Measurements from ENCODE around the gene ADAMTSL1.

ADAMTSL1 gene

DNA sequence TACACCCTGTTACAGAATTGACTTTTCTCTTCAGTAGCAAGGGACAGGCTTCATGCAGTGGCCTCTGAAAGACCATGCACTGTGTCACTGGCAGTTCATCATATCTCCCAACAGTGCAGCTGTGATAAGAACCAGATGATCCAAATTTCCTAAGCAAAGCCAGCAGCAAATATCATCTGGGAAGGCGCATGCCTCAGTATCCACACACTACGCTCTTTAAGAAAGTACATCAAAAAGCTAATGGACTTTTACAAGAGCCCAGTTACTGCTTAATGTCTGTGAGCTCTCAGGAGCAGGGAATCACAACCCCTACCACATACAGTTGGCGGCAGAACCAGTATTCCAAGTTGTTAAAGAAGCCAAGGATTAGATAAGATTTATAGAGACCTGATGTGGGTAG, 25.1 kb downstream of the ADAMTSL1 start:
- DNase-seq (ENCODE audit: low read depth in 2 of 2), result no peak

DNA sequence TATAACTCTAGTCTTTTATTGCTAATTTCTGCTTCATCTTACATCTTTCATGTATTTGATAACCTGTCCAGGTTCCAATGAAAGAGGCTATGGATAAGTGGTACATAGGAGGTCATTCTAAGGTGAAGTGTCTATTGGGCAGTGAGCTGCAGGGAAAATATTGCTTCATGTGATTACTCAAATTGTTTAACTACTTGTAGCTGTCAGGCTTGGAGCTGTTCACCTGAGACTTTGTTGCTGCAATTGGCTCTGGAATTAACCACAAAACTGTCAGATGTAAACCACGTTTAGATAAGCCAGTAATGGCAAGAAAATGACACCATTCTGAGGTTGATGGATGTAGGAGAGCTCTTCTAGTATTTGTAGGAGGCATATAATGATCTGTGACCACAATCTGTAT, 26.0 kb downstream of the ADAMTSL1 start:
- DNase-seq (ENCODE audit: low read depth in 2 of 2), result no peak

DNA sequence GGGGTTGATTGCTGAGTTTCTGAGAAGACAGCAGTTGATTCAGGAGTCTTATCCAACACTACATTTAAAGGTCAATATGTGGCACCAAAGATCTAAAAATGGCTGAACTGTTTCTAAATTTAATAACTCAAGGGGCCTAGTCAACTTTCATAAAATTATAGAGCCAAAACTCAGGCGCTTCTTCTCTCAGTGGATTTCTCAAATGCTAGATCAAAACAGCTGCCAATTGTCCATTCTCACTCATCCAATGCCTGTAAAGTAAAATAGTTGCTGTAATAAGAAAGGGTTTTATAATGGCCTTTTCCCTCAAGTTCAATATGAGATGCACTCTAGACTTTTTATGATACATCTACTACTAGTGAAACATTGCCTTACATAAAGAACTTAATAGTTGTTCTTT, 26.5 kb downstream of the ADAMTSL1 start:
- DNase-seq (ENCODE audit: low read depth in 2 of 2), result no peak

DNA sequence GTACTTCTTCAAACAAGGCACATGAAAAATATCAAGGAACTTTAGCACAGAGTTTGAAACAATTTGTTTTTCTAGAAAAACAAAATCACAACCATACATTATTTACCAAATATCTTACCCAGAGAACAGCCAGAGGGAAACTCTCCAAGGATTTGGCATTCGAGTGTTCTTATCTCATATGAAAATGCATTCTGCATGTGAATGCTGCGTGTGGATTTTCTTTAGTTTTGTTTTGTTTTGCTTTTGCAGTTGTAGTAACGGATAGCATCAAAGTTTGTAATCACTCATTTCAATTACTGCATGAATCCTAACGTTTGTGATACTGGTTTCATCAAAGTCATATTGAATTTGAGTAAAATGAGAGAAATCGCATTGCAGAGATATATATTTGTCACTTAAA, 28.0 kb downstream of the ADAMTSL1 start:
- DNase-seq (ENCODE audit: low read depth in 2 of 2), result no peak

DNA sequence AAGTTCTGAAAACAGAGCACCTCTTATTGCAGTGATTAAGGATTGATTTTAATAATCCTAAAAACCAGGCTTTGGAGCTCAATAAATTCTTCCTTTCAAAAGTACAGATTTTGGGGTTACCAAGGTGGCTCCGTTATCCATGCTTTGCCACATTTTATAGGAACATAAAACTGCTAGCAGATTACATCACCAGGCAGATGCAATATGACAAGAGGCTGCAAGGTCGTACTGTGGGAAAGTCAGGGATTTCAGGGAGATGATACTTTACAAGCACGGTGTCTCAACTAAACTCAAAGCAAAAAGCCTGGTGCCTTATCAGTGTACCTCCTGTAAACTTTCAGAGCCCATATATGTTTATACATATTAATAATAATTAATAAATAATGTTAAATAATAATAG, 28.6 kb downstream of the ADAMTSL1 start:
- no peak for DNase-seq (ENCODE audit: low read depth in 2 of 2)

DNA sequence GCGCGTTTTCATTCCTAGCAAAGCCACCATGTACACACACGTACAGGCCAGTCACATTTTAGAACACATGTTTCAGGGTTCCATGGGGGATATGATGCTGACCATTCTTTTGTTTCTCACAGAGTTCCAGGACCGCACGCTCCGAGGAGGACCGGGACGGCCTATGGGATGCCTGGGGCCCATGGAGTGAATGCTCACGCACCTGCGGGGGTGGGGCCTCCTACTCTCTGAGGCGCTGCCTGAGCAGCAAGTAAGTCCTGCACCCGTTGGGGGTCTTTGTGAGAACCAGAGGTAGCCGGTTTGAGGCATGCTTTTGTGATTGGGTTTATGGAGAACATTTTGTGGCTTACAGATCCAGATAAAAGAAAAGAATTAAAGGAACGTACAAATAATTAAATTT, 30.8 kb downstream of the ADAMTSL1 start:
- DNase-seq (ENCODE audit: low read depth in 2 of 2), result no peak

DNA sequence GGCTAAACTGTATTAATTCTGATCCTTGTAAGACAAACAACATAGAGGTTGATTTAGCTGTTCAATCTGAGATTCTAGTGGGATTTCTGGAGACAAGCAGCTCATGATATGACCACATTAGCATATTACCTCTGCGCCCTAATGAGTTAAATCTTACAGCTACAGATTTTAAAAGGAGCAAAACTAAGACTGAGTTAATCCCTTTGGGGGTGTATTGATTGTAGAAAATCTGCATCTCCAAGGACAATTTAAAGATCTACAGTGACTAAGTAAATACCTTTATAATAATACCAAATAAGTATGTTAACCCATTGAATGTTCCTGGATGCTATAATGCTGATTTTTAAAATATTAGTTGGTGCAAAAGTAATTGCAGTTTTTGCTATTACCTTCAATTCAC, 33.2 kb downstream of the ADAMTSL1 start:
- no peak for DNase-seq (ENCODE audit: low read depth in 2 of 2)

DNA sequence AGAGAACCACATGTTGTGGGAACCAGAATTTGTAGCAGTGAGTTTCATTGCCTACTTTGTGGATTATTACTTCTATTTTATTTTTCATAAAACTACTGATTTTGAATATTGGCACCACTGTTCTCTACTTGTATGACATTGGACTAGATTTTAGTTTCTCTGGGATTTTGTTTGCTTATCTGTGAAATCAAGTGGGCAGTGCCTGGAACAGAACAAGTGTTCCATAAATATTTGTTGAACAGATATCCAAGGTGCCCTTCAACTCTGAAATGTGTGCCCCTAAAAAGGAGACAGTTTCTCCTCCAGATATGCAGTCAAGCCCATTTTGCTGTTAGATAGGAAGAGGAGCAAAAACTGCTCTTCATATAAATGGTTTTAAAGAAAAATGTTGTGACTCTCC, 42.6 kb downstream of the ADAMTSL1 start:
- DNase-seq (ENCODE audit: low read depth in 2 of 2), result no peak

DNA sequence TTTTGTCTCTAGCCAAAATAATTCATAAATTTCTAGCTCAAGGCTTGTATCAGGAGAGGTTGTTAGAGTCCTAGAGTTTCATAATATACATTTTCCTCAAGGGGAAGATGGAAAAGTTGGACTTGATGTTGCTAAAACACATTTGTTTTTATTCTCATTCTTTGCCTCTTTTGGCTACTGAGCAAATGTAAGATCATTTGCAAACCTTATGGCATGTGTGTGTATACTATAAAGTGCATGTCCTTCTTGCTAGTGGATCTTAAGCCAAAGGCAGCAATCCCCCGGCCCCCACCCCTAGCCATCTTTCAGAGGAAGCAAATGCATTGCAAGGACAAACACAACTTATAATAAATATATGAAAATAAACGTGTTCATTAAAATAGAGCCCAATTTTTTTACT, 43.0 kb downstream of the ADAMTSL1 start:
- no peak for DNase-seq (ENCODE audit: low read depth in 2 of 2)

DNA sequence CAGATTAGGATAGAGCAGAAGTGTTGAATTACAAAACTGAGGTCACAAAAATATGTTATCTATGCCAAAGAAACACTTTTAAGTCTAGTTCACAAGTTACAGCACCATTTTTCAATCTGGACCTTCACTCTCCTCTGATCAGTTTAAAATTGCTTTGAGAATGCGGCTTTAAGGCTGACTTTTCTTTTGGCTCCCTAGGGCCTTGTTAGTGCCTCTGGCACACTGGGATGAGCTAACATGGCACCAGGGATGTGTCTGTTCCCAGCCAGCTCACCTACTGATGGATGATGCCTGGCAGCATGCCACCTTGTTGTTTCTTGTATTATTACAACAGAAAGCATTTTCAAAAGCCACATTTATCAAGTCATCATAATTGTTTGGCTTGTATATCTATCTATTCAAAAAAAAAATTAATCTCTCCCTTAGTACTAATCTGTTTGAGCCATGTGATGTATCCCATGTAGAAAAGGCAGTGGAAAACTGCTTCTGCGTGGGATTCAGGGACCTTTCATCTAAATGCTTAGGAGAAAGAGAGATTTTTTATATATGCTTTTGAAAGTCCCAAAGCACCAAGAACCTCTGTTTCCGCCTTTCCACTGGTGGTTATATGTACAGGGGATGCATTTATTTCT, 46.6 kb downstream of the ADAMTSL1 start:
- no peak for DNase-seq (ENCODE audit: low read depth in 2 of 2)

DNA sequence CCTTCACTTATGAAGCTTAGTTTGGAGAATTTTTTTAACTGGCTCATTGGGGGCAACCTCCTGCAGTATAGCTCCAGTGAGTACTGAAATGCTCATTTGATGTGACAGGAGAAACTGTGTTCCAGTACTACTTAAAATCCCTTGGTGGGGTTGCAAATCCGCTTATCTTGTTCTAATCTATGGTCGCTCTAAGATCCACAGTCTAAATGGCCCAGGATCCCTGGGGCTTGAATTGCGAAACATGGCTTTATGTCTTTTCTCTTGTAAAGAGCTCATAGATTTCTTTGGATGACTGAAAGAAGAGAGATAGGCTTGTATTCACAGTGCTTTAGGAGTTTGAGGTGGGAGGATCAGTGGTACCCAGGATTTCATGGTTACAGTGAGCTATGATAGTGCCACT, 52.7 kb downstream of the ADAMTSL1 start:
- no peak for DNase-seq (ENCODE audit: low read depth in 2 of 2)

DNA sequence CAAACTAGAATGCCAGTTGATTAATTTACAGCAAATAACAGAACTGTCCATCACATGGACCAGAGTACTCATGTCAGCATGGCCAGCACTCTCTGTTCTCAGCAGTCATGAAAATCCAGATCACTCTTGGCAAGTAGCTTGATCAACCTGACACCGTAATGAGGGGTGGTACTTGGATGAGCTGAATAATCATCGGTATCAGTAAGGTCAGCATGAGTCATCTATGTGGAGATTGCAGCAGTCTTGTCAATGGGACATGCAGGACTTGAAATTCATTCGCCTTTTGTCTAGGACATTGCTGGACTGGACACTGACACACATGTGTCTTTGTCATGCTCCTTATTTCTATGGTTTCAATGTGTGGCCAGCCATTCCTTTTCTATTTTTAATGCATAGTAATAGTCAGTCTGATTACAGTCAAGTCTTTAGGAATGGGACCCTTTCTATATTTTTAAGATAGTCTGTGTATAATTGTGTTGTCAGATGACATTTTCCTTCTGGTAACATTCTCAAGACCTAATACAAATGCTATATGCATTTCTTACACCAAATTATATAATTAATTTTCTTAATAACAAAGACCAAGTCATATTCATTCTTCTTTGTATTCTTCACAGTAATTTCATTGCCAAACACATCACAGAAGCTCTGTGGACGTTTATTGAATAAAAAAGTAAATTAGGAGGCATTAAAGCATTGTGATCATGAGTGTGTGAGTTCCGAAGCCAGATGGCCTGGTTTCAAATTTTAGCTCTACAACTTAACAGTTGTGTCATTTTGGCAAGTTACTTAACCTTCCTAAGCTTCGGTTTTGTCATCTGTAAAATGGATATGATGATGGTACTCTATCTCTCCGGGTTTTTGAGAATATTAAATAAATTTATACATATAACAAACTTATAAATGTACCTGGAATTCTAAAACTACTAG, 57.4 kb downstream of the ADAMTSL1 start:
- no peak for DNase-seq (ENCODE audit: low read depth in 2 of 2)

DNA sequence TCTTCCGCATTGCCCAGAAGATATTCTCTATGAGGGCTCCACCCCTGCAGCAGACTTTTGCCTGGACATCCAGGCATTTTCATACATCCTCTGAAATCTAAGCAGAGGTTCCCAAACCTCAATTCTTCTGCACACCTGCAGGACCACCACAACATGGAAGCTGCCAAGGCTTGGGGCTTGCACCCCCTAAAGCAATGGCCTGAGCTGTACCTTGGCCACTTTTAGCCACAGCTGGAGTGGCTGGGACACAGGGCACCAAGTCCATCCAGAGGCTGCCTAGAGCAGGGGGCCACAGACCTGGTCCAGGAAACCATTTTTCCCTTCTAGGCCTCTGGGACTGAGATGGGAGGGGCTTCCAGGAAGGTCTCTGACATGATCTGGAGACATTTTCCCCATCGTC, 60.7 kb downstream of the ADAMTSL1 start:
- no peak for DNase-seq (ENCODE audit: low read depth in 2 of 2)

DNA sequence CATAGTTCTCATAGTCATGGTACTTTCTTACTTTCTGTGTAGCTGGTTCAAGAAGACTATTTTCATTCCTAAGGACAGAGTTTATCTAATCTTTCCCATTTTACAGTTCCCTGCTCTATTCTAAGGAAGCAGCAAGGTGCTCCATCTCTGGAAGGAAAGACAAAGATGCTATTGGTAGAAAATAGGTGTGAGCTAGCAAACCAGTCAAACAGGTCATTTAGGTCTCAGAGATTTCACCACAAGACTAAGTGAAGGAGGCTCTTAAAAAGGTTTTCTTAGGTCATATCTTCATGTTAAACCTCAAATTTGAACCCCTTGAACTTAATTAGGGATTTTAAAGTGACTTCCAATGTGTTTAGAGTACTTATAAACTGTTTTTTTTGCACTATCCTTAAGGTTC, 62.6 kb downstream of the ADAMTSL1 start:
- no peak for DNase-seq (ENCODE audit: low read depth in 2 of 2)

DNA sequence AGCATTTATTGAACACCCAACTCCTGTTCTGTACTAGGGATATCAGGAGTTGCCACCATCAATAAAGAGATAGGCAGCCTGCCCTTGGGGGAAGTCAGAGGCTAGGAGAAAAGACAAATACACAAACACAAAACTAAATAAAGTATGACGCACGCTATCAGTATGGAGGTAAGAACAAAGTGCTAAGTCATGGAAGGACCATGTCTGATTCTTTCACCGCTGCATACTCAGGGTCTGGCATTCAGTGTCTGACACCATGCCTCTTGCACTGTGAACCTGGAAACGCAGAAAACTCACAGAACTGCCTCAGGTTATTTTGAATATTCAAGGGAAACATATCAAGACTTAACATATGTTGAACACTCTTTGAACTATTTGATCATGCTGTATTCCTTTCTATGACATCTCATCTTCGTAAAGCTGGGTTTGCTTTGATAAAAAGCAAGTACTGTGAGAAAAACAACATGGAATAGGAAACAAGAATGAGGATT, 65.3 kb downstream of the ADAMTSL1 start:
- no peak for DNase-seq (ENCODE audit: low read depth in 2 of 2)

DNA sequence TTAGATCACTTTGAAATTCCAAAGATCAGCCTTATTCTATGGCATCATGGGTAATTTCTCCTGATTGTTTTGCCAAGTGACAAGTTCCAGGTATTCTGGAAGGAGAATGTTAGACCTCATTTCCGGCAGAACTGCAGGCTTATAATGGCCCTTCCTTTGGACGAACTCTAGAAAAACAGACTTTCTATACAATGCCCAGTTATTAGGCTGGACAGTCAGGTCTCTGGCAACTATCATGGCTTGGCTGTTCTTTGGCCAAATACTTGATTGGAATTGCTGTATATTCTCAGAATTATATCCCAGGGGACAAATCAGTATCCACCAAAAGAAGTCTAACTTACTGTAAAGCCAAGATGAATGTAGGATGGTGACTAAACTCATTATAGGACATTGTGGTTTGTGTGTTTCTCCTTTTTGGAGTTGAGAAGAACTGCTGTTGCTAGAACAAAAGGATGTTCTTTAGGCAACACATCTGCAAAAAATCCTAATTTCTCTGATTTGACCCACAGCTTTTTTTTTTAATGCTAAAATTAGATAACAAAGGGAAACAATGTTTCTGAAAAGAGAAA, 69.0 kb downstream of the ADAMTSL1 start:
- DNase-seq (ENCODE audit: low read depth in 2 of 2), result no peak

DNA sequence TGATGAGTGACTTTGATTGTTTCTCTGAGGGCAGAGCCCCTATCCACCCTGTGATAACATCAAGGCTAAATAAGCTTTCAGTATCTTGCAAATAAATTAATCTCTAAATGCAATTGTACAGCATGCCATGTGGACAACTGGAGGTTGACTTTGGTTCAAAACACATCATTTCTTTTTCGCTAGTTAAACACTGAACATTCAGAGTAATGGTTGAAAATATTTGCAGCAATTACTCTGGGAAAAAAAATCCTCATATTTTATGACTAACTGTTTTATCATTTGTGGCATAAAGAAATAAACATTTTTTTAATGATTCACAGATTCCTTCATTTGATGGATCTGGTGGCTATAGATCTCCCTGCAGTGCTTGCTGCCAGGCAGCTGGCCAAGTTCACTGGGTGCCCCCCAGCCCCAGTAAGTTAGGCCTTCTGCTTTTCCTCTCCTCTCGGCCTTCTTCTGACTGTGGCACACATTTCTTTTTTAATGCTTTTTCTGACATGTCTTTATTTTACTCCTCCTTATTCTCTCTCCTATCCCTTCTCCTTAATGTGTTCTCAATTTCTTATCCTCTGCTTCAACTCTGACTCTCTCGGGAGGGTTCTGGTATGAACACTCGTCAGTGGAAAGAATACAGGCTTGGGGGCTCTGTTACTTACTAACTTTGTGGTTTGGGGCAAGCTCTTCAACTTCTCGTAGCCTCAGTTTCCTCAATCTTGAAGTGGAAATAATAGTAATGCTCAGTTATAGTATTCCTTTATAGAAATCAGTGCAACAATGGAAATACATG, 69.6 kb downstream of the ADAMTSL1 start:
- DNase-seq (ENCODE audit: low read depth in 2 of 2), result no peak

DNA sequence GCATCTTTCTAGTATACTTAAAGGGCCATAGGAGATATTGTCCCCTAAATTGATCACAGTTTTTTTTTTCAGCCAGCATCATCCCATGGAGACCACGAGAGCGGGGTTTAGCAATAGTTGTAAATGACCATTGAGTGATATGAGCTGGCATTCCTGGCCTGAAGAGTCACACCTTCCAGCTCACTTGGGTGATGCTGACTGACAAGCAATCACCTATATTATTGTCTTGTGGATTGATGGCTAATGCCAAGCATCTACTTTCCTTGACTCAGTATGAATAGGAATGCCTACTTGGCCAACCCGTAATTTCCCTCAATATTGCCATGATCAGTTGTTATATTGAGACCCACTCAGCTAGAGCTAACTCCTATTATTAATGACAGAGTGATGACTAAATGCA, 70.5 kb downstream of the ADAMTSL1 start:
- no peak for DNase-seq (ENCODE audit: low read depth in 2 of 2)

DNA sequence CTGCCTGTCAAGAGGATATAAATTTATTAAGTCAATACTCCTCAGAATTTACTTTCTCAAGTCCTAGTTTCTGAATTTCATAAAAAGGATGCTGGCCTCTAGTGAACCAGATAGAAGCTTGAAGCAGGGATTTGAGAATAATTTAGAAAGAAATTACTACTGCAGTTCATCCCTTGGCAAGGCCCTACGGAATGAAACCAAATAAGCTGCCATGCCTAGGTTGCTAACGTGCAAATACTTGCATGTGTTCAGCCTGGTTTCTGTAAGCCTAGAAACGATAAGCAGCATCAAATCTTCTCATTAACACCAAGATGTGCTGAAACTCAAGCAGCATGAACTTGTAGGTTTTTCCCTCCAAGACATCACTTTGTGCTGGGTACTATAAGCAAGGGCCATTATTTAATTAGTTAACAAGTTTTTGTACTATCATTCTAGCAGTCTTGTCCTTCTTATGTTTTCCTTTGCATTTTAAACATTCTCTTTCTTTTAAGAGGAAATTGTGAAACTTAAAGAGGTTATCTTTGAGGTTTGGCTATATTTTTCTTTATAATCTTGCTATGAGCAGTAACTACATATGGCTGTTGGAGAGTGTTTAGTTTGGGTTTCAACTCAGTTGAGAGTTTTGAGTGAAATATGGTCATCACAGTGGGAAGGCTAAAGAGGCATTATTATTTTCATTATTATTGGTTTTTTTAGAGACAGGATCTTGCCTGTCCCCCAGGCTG, 71.8 kb downstream of the ADAMTSL1 start:
- DNase-seq (ENCODE audit: low read depth in 2 of 2), result no peak

DNA sequence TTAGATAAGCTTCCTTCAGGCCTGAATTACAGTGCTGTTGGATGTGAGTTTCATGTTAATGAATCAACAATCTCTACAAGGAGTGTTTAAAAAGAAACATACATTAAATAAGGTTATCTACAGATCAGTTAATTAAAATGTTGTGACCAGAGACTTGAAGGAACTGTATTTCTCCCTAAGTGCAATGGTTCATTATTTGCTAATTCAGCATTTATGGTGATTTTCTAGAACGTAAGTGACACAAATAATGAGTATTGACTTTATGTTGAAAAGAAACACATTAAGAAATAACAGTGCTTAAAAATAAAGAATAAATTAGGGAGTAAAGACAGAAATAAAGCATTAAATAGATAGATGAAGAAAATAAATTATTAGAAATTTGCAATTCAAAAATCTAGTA, 74.5 kb downstream of the ADAMTSL1 start:
- DNase-seq (ENCODE audit: low read depth in 2 of 2), result no peak

DNA sequence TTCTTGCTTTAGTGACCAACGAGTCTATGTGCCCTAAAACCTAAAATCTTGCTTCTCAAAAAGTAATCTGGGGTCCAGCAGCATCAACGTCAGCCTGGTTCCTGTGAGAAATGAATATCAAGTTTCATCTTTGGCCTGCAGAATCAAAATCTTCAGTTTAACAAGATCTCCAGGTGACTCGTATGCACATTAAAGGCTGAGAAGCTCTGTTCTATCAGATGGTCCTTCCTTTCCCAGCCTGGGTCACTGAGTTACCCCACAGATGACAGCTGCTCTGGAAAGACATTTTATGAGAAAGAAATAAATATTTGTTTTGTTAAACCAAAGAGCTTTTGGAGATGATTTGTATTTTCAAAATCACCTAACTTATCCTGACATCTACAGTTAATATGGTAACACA, 75.8 kb downstream of the ADAMTSL1 start:
- DNase-seq (ENCODE audit: low read depth in 2 of 2), result no peak
